ENCODE data around the gene ARHGAP10.

ARHGAP10 gene

DNA sequence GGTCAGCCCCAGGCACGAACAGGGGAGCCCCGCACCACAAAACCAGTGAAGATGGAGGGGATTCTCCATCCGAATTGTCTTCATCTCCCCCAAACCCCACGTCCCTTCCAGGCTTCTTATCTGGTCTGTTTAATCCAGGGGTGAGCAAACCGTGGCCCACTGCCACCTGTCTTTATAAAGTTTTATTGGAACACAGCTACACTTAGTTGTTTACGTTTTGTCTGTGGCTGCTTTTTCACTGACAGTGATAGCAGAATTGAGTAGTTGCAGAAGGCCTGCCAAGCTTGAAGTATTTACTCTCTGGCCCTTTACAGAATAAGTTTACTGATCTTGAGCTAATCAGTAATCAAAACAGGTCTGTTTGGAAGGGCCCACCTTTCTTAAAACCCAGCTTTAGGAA lies 324.0 kb downstream of the ARHGAP10 start:
- intact Hi-C loops (cut with DNase I) = no loop called here
- DNase-seq = no peak

DNA sequence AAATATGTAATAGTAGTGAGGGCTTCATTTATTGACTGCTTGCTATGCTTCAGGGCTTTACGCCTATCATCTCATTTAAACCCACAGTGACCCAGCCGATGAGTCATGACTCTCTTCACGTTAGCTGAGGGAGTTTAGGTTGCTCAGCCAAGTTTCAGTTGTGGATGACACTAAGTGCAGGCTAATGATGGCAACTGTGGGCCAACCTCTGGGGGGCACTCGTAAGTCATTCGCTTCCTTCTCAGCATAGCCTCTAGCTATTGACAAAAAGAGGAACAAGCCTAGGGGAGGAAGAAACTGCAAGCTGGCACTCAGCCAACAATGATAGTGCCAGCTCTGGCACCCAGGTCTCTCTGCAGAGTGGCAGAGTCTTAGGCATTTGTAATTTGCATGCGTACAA lies 325.0 kb downstream of the ARHGAP10 start:
- peak in 5 of 10 donors; percentile 37 to 79 (median 43) for DNase-seq
- intact Hi-C loops (cut with DNase I) = no loop called here

DNA sequence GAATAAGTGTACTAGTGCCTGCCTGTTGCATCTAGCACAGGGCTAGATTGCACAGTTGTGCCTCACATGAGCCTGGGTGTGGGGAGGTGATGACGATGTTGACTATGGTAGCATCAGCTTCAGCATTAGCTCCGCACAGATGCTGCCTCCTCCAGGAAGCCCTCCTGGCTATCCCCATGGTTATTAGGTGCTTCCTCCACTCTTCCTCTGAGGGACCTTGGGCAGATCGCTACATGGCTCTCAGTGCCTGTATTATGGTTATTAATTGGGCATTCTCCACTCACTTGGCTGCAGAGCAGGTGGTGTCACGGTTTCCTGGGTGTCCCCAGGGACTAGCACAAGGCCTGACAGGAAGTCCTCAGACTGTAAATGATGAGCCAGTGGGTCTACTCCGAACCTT lies 325.6 kb downstream of the ARHGAP10 start:
- peak in 1 of 10 donors; percentile 59 for DNase-seq
- intact Hi-C loops (cut with DNase I) = no loop called here

DNA sequence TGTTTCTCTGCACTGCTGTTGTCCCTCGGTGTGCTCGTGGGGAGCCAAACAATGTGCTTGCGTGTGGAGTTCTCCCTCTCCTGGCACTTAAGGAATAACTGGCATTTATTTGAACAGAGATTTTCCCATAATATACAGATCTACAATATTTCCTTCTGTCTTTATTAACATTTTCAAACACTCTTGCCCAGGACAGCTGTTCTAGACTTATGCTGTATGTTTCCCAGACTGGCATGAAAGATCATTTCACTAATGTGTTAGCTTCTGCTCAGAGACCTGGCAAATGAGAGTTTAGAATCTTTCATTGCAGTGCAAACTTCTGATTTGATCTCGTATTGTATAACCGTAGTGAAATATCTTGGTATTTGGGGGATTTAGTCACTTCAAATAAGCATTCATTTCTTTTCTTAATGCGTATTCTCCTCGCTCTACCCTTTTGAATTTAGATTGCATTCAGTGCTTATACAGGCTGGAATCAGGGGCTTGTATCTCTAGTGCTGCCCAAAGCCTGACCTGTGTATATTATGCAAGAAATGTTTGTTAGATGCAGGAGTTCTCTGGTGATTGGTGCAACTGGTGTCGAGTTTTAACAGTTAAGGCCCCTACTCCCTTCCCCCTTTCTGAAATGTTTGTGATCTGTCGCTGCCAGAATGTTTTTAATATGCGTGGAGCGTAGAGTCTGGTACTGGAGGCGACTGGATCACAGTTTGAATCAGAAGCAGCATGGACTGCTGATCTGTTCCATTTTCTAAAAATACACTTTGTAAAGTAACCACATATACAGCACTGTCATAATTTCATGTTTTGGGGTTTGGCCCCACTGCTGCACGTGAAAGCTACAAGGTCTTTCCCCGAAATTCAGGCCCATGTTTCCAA lies 326.3 kb downstream of the ARHGAP10 start:
- intact Hi-C loops (cut with DNase I) = no loop called here
- DNase-seq = peak in 1 of 10 donors; percentile 72

DNA sequence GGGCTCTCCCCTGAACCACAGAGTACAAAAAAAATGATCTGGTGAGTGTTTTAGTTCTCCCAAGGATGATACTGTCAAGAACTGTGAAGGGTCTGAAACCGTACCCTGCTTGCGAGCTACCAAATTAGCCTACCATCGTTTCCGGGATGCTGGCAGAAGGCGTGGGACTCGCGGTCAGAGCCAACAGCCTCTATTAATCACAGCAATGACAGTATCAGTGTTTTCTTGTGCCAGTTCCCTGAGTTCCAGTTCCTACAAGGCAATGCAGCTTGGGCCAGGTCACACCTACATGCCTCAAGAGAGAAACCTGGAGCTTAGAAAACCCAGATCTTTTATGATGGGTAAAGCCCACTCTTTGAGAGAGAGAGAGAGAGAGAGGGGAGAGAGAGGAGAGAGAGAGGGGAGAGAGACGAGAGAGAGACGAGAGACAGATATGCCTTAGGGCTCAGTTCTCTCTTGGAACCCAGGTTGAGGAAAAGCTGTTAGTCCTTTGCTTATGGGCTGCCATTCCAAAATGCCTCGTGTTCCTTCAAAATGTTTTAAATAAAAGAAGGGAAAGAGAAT lies 327.8 kb downstream of the ARHGAP10 start:
- DNase-seq = peak in 1 of 10 donors; percentile 53
- intact Hi-C loops (cut with DNase I) = no loop called here

DNA sequence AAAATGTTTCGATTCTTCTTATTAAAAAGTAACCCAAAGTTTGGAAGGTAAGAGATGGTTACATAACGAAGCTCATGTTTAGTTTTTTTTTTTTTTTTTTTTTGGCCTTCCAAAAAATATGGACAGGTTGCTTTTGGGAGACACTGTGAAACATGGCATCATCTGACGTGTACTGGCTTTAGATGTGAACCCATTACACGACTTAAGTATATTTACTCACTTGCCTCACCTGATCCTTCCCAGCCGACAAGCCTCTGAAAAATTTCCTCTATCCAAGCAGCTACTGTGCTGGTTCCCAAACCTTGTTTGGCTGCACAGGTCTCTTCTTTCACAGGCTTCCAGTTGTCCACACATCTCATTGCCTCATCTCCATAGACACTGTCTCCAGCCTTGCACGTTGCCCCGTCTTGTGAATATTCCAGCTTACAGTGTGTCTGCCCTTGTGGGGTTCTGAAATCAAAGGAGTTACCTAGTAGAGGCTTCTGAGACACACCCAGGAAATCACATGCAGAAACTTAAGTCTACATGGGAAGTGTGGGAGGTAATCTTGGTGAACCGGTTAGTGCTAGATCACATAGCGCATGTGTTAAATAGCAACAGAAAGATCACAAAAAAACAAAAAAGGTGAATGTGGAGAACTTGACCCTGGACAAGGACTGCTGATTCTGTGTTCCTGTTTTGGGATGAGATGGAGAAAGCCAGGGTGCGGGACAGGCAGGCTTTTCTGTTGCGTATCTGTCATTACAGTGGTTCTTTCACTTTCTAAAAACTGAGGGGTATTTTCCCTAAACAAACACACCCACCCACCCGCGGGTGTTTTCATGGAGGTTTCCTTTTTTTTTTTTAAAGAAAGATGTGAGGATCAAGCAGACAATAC lies 328.6 kb downstream of the ARHGAP10 start:
- no peak for DNase-seq
- intact Hi-C loops (cut with DNase I) = no loop called here

DNA sequence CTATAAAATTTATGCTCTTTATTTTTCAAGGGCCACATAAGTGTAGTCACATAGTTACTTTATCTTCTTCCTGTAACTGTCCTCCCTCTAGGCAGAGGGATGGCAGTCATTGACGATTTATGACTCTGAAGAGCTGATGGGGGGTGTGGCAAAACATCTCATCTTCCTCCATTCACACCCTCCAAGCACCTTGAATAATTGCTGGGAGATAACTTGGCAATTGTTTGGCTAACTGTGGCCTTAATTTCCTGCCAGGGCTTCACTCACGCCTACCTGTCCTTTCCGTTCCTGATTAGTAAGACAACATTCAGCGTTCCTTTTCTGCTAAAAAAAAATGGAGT lies 329.2 kb downstream of the ARHGAP10 start:
- DNase-seq = no peak
- intact Hi-C loops (cut with DNase I) = no loop called here

DNA sequence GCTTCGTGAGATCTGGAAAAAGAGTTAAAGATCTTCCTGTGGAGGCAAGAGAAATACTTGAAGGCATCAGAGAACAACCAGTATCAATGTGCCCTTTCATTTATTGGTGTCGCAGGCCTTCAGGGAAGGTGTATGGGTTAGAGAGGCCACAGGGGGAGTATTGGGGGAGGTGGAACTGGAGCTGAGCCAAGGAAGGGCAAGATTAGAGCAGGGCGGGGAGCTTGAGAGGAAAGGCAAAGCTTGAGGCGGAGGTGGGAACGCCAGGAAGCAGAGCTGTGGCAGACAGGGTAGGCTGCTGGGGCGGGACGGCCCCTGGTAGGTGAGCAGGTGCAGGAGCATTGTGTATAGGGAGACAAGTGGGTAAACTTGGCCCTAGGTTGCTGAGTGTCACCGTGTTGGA lies 329.9 kb downstream of the ARHGAP10 start:
- DNase-seq = peak in 1 of 10 donors; percentile 74
- intact Hi-C loops (cut with DNase I) = no loop called here

DNA sequence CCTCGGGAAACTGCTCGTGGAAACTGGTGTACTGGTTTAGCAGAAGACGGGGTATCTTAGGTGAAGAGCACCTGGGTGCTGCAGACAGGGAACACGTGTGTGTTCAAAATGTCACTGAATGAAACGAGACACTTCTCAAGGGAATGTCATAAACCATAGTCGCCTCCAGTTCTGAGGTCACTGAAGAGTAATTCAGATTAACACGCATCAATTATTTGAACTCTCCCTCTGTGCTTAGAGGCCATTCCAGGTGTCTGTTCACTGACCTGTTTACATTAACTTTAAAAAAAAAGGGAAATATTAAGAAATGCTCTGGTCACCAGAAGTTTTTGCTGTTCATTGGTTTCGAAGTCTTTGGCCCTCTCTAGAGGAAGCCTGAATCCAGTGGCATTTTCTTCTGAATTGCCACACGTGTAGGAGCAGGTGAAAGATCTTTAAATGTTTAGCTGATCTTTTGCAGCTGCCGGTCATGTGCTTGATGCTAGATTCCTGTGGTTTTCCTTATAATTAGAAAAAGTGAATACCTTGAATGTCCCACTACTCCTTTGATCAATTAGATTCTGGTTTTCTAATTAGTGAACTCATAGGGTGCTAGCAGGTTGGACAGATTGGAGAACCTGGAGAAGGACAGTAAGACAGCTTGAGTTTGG lies 330.5 kb downstream of the ARHGAP10 start:
- intact Hi-C loops (cut with DNase I) = no loop called here
- no peak for DNase-seq

DNA sequence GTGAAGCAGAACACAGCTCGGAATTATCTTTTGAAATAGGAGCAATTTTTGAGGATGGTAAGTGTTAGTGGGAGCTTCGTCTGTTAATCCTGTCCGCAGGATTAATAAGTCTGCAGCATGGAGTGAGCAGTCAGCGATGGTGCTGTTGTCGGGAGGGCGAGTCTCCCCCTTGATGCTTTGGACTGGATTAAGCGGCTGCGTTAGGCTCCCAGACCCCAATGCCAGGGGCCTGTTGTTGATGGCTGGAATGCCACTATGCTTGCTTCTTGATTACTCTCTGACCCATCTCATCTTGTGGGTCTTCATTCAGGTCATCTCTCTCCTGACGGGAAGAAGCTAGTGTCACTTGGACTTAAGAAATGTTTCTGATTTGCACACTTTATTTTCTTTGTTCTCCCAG lies 332.6 kb downstream of the ARHGAP10 start:
- DNase-seq = peak in 1 of 10 donors; percentile 72
- intact Hi-C loops (cut with DNase I) = no loop called here

DNA sequence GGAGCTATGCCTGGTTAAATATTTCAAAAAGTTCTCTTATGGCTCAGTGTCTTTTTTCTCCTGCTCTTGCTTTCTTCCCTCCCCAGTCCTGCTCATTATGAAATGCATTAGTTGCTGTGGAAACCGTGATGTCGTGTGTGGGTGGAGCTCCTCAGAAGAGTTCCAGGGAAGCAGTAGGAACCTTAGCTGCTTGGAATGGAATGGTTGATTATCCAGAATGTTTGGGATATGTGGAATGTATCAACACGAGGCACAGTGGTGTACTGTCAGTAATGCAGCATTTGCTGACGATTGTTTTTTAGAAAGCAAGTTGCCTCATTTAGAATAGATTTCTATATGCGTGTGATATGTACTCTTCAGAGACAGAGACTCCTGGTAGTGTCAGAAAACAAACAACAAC lies 333.2 kb downstream of the ARHGAP10 start:
- intact Hi-C loops (cut with DNase I) = no loop called here
- DNase-seq = peak in 3 of 10 donors; percentile 45 to 89 (median 59)

DNA sequence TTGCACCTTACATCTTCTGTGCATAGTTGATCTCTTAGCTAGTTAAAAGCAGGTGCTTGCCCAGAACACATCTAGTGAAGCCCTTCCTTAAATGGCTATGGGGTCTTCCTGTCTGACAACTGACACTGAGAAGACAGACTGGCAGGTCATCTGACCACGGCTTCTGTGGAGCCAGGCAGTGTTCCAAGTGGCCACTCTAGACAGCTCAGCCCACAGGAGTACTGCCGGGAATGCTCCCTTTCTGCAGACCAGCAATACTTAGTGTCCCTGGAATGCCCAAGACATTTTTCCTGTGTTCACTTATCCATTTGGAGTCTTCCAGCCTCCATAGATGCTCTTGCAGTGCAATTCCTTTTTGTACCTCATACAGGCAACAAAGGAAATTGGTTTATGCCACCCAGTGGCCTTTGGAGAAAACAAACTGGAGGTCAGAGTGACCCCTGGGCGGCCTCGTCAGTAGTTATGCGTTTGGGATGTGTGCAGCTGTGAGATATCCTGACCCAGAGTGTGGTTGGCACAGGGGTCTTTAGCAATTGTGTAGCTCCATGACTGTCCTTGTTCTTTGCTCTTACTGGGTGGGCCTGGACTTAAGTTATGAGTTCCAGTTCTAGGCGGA lies 335.5 kb downstream of the ARHGAP10 start:
- intact Hi-C loops (cut with DNase I) = no loop called here

DNA sequence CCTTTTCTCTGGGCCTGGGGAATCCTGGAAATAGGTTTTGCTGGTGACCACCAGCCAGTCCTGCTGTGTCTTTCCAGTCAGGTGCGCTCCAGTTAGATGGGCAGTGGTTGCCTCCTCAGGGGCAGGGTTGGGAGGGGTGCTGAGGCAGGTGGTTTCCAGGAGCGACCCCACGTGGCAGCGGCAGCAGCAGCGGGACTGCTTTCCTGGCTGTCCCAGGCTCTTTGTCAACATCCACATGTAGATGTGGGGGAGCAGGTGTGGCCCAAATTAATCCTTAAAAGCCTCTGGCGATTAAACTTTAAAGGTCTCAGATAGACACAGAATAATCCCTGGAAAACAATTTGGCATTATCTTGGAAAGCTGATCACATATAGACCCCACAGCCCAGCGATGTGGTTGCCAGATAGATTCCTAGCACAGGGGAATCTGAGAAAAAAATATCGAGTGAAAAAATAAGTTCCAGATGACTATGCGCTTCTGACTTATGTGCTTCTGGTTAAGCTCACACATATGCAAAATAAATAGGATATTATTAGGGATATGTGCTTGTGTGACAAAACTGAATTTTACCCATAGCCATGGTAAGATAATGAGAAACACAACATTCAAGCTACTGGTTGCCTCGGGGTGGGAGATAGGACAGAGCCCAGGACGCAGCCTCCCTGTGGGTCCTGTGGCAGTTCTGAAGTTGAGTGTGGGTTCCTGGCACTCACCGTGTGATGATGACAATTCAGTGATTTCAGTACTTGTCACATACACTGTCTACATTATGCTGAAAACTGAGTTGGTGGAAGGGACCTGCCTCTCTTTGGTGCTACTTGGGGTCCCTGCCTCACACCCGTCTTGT lies 336.4 kb downstream of the ARHGAP10 start:
- peak in 1 of 10 donors; percentile 51 for DNase-seq
- intact Hi-C loops (cut with DNase I) = no loop called here

More for the DNA sequence above, 335.5 kb downstream of the ARHGAP10 start:
- DNase-seq = peak in 1 of 10 donors; percentile 69

DNA sequence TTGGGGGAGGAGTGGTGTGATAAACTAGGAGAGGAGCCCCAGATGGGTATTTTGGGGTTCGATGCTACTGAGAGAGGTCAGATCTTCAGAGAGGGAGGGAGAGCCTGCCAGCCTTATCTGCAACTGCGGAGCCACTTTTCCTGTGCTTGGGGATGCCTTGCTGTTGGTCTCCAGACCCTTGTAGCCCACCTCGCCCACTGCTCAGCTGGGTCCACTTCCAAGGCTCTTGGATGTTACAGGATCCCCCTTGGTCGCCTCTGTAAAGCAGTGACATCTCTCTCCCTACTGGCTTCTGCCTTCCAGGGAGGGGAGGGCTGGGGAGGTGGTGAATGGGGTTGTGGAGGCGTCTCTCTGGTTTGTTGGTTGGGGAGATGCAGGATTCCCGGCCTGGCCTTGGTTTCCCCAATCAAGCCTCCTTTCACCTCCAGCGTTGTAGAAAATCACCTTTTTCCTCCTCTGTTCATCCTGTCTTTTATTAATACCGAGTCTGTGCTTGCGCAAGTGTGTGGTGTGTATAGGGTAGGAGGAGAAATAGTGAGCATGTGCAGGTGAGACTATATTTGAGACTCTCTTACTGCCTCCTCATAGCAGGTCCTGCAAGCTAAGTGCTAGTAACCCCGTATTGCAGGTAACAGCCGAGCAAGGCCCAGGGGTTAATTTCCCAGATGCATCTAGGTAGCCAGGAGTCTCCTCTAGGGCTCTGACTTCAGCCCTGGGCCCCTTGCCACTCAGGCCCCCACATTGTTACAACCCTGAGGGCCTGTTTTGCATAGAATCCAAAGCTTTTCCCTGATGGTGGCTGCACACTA lies 337.4 kb downstream of the ARHGAP10 start:
- DNase-seq = peak in 1 of 10 donors; percentile 73
- intact Hi-C loops (cut with DNase I) = no loop called here

DNA sequence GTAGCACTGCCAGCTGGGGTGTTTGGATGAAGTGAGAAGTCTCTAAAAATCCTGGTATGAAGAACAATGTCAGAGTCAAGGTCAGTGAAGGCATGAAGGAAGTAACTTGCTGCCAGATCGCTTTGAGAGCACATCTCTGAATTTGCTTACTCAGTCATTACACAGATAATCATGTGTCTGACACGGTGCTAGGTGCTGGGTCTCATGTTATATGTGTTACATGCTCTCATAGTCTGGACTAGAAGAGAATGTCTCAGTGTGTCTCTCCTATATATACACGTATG lies 337.9 kb downstream of the ARHGAP10 start:
- no peak for DNase-seq
- intact Hi-C loops (cut with DNase I) = no loop called here

DNA sequence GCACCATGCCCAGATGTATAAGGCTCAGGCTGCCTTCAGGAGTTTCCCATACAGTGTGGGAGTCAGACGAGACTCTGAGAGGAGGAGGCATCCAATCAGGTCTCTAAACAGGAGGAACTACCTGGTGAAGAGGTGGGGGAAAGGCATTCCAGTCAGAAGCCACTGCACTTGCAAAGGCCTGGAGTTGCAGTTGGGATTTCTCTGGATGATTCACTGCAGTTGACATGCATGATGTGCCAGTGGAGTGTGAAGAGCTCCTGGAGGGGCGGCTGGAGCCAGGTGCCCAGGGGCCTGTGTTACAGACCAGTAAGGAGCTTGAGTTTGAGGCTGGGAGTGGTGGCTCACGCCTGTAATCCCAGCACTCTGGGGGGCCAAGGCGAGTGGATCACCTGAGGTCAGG lies 339.1 kb downstream of the ARHGAP10 start:
- no peak for DNase-seq
- intact Hi-C loops (cut with DNase I) = no loop called here

DNA sequence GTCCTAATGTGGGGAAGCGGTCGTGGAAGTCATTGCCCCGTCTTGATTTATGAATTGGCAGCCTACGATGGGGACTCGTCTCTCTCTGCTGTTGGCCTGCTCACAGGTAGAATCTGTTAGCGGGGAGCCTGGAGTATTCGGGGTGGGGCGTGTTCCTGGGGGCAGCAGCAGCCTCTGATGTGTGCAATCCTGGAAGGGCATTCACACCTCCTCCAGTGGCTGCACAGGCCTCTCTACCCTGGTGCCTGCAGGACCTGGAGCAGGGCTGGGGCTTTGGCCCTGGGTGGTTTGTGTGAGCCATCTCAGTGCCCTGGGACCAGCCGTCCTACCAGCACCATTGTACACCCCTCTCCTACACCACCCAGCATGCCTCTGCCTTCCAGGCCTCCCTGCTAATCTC lies 340.9 kb downstream of the ARHGAP10 start:
- no peak for DNase-seq
- intact Hi-C loops (cut with DNase I) = no loop called here

DNA sequence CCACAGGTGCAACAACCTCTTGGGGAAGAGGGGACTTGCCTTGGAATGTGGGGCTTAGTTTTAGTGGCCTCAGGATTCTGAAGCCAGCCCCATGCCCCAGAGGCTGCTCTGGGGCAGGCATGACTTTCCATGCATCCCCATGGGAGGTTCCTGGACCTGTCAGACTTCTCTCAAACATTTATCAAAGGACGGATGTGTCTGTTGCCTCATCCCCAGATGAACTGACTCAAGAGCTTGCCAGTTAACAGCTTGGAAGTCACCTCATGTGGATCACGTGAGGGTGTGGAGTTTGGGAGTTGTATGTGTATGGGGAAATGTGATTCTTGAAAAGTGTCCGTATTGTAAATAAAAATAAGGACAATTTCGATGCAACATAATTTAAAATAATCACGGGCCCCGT lies 341.5 kb downstream of the ARHGAP10 start:
- intact Hi-C loops (cut with DNase I) = no loop called here
- DNase-seq = no peak

DNA sequence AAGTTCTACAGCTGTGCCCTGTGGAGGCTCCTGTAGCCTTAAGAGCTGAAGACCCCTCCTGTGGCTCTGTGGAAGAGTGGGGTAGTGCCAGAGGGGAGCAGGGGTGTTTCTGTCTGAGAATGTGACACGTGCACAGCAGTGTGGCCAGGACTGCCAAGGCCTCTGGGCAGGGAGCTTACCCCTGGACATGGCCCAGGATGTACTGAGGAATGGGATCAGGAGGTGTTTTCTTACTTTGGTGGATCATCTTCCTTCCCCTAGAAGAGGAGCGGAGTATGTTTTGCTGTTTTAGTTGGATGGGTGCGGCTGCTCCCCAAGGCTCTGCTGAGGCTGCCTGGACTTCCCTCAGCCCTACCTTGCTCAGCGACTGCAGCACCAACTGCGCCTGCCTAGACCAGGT lies 342.6 kb downstream of the ARHGAP10 start:
- intact Hi-C loops (cut with DNase I) = no loop called here
- DNase-seq = no peak

Data from posterior cingulate gyrus (tissue), 11 donors.